CD4-positive, alpha-beta T cell treated with Interleukin-17A for 1 hour (primary cell): ENCODE measurements around the gene IL4I1.

Experiments
- DNase-seq: peaks from one replicate; pipeline ENCODE4 v3.0.0-alpha.2; 2020

Gene IL4I1

GRCh38 chr19:49877879-49878743 lies 18.6 kb downstream of the IL4I1 start:
- peak; percentile 98 for DNase-seq

GRCh38 chr19:49877020-49877878 lies 19.4 kb downstream of the IL4I1 start, which contains the start of the genes AKT1S1 and TBC1D17:
TSS of gene AKT1S1 (minus strand) at chr19:49877355. CDS start at chr19:49873295, 4,060 bp downstream.
TSS of gene TBC1D17 (plus strand) at chr19:49877702. CDS start at chr19:49877724, 22 bp downstream.
- DNase-seq, result peak; percentile 100

GRCh38 chr19:49876422-49877019 lies 20.2 kb downstream of the IL4I1 start:
- peak; percentile 99 for DNase-seq

GRCh38 chr19:49875857-49876421 lies 20.7 kb downstream of the IL4I1 start:
- peak; percentile 70 for DNase-seq

- no peak for DNase-seq
These were observed 21.5 kb downstream of the IL4I1 start for GRCh38 chr19:49875177-49875576.

- no peak for DNase-seq
These were observed 22.1 kb downstream of the IL4I1 start for GRCh38 chr19:49874503-49875157.

- no peak for DNase-seq
These were observed 22.9 kb downstream of the IL4I1 start for GRCh38 chr19:49873834-49874233.

GRCh38 chr19:49873129-49873521 lies 23.6 kb downstream of the IL4I1 start:
- no peak for DNase-seq

- no peak for DNase-seq
These were observed 24.2 kb downstream of the IL4I1 start for GRCh38 chr19:49872245-49873128.

GRCh38 chr19:49871349-49871985 lies 25.2 kb downstream of the IL4I1 start:
- no peak for DNase-seq

GRCh38 chr19:49870309-49870901 lies 26.3 kb downstream of the IL4I1 start:
- DNase-seq, result no peak

- DNase-seq, result peak; percentile 99
These were observed 27.0 kb downstream of the IL4I1 start for GRCh38 chr19:49869484-49870308.

GRCh38 chr19:49869009-49869483 lies 27.6 kb downstream of the IL4I1 start:
- no peak for DNase-seq

GRCh38 chr19:49866933-49867782 lies 29.5 kb downstream of the IL4I1 start, which contains the start of gene PNKP:
TSS of gene PNKP (minus strand) at chr19:49867576. CDS start at chr19:49867204, 372 bp downstream.
- DNase-seq, result peak; percentile 89

GRCh38 chr19:49864890-49865289 lies 31.8 kb downstream of the IL4I1 start:
- no peak for DNase-seq

- no peak for DNase-seq
These were observed 32.8 kb downstream of the IL4I1 start for GRCh38 chr19:49863935-49864320.

- no peak for DNase-seq
These were observed 33.3 kb downstream of the IL4I1 start for GRCh38 chr19:49863254-49863934.
